Prostate gland (tissue), 2 donors: ENCODE results near the gene YY2.

Experiments used
- POLR2A ChIP-seq: fragments of 450-650 bp; IDR thresholded peaks from one replicate; pipeline ENCODE4 v1.6.1; 2016; ENCODE audit warnings: antibody characterized with exemption, mild to moderate bottlenecking
- TF ChIP-seq, protein P1 (sequence below), 4 experiments: fragments of 200-600 bp in 2 of 4; fragments of 450-650 bp in 2 of 4; sonication (generic) in 2 of 4; IDR thresholded peaks; 1 replicate in 3 of 4; 2 replicates in 1 of 4; pipeline ENCODE4 v1.5.1; 2016 to 2019; ENCODE audit warnings: antibody characterized with exemption in 4 of 4, mild to moderate bottlenecking in 2 of 4, moderate library complexity in 2 of 4

DNA sequence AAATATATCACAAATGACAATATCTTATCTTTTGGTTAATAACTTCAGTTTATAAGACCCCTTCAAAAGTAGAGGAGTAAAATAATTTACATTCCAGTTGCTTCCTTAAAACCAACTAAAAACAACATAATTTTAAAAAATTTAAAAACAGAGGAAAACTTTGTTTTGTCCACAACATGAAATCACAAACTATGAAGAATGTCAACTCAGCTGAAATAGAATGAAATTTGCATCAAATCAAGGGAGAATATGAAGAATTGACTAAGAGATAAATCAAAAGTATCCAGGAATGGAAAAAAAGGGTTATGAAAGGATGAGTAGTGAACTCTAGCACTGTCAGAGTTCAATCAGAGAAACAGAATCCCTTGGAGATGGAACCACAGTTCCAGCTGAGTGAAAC, 2.2 kb upstream of the YY2 start:
- TF ChIP-seq, protein P1, sequence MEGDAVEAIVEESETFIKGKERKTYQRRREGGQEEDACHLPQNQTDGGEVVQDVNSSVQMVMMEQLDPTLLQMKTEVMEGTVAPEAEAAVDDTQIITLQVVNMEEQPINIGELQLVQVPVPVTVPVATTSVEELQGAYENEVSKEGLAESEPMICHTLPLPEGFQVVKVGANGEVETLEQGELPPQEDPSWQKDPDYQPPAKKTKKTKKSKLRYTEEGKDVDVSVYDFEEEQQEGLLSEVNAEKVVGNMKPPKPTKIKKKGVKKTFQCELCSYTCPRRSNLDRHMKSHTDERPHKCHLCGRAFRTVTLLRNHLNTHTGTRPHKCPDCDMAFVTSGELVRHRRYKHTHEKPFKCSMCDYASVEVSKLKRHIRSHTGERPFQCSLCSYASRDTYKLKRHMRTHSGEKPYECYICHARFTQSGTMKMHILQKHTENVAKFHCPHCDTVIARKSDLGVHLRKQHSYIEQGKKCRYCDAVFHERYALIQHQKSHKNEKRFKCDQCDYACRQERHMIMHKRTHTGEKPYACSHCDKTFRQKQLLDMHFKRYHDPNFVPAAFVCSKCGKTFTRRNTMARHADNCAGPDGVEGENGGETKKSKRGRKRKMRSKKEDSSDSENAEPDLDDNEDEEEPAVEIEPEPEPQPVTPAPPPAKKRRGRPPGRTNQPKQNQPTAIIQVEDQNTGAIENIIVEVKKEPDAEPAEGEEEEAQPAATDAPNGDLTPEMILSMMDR (IDR thresholded peaks at IDR 0.05): no peak
- no peak for TF ChIP-seq POLR2A
